ENCODE results near the gene IGF1R.

GRCh38 chr15:98997312-98997711 is 349.0 kb downstream of the IGF1R start:
- no peak for TF ChIP-seq POLR2A (IDR thresholded peaks at IDR 0.05; ENCODE audit: insufficient read depth in 1 of 2, low read depth in 2 of 2, low read length in 2 of 2)
- no peak for TF ChIP-seq FOXJ3 (CRISPR knock-in tag; IDR thresholded peaks at IDR 0.05; ENCODE audit: borderline replicate concordance)
- TF ChIP-seq ZNF501 (CRISPR knock-in tag; IDR thresholded peaks at IDR 0.05): no peak
- TF ChIP-seq SRSF1 (optimal IDR thresholded peaks at IDR 0.05; ENCODE audit: low read depth, low read length): no peak
- no peak for TF ChIP-seq GZF1 (CRISPR knock-in tag; IDR thresholded peaks at IDR 0.05)
